GM12878 (cell line): ENCODE measurements around the gene ATP2C1. TPM values are rescaled to one million over a fixed set of nuclear protein-coding genes. Genes with fewer than 3 reads are reported as not detected.

Source experiments
- ATF2 ChIP-seq: IDR thresholded peaks from 2 replicates; pipeline ENCODE4 v1.6.1; 2012; ENCODE audit warnings: low read length, inconsistent platforms
- CBFB ChIP-seq: IDR thresholded peaks from 2 replicates; pipeline ENCODE4 v1.6.1; 2016; ENCODE audit warnings: antibody characterized with exemption, low read depth
- CREB1 ChIP-seq: IDR thresholded peaks from 2 replicates; pipeline ENCODE4 v1.6.1; 2012; ENCODE audit warnings: low read depth, mild to moderate bottlenecking, inconsistent platforms
- CTCF ChIP-seq, 3 experiments: IDR thresholded peaks in 2 of 3; conservative IDR thresholded peaks in 1 of 3; 2 replicates each; pipeline ENCODE4 v1.5.1; 2011; ENCODE audit warnings: low read depth in 3 of 3, low read length in 3 of 3, mild to moderate bottlenecking in 3 of 3, control low read depth in 2 of 3, moderate library complexity in 2 of 3, inconsistent platforms in 1 of 3, mixed read lengths in 1 of 3; ENCODE audit not compliant: control insufficient read depth in 2 of 3, insufficient read depth in 1 of 3; ENCODE audit errors: extremely low read depth in 1 of 3
- EP300 ChIP-seq, 2 experiments: fragments of 150-350 bp in 1 of 2; IDR thresholded peaks; 2 replicates each; pipeline ENCODE4 v1.6.1; 2011 to 2012; ENCODE audit warnings: low read depth in 2 of 2, low read length in 2 of 2, borderline replicate concordance in 1 of 2, improper control_type of control experiment in 1 of 2, inconsistent platforms in 1 of 2; ENCODE audit not compliant: control insufficient read depth in 1 of 2
- FOS ChIP-seq: IDR thresholded peaks from 3 replicates; pipeline ENCODE4 v1.6.1; 2011; ENCODE audit warnings: borderline replicate concordance; ENCODE audit not compliant: insufficient read length; ENCODE audit errors: extremely low read depth
- HDAC2 ChIP-seq: fragments of 200-600 bp; sonication (generic); IDR thresholded peaks from 2 replicates; pipeline ENCODE4 v1.6.1; 2017
- HDGF ChIP-seq: fragments of 450-650 bp; IDR thresholded peaks from 2 replicates; pipeline ENCODE4 v1.6.1; 2016; ENCODE audit warnings: antibody characterized with exemption
- IRF4 ChIP-seq: IDR thresholded peaks from 2 replicates; pipeline ENCODE4 v1.6.1; 2011; ENCODE audit warnings: low read depth, low read length
- MEF2B ChIP-seq: fragments of 450-650 bp; IDR thresholded peaks from 2 replicates; pipeline ENCODE4 v1.6.1; 2018; ENCODE audit warnings: mild to moderate bottlenecking, moderate library complexity; ENCODE audit not compliant: partially characterized antibody, poor library complexity, severe bottlenecking
- MTA3 ChIP-seq: IDR thresholded peaks from 2 replicates; pipeline ENCODE4 v1.6.1; 2012; ENCODE audit warnings: low read length, inconsistent platforms, borderline replicate concordance
- MYB ChIP-seq: fragments of 150-350 bp; IDR thresholded peaks from 2 replicates; pipeline ENCODE4 v1.6.1; 2014; ENCODE audit warnings: mild to moderate bottlenecking, low read depth, low read length, borderline replicate concordance
- PKNOX1 ChIP-seq: fragments of 450-650 bp; IDR thresholded peaks from 2 replicates; pipeline ENCODE4 v1.6.1; 2016; ENCODE audit warnings: mild to moderate bottlenecking
- PML ChIP-seq: IDR thresholded peaks from 2 replicates; pipeline ENCODE4 v1.6.1; 2012; ENCODE audit warnings: low read length, inconsistent platforms
- RCOR1 ChIP-seq: conservative IDR thresholded peaks from 2 replicates; pipeline ENCODE4 v1.6.1; 2012; ENCODE audit warnings: low read depth, low read length, improper control_type of control experiment
- SKIL ChIP-seq: fragments of 450-650 bp; IDR thresholded peaks from 2 replicates; pipeline ENCODE4 v1.6.1; 2017; ENCODE audit warnings: mild to moderate bottlenecking, low read depth, inconsistent platforms; ENCODE audit not compliant: poor library complexity, severe bottlenecking
- SPI1 ChIP-seq: IDR thresholded peaks from 2 replicates; pipeline ENCODE4 v1.6.1; 2011; ENCODE audit warnings: low read depth, mild to moderate bottlenecking, low read length, moderate library complexity, borderline replicate concordance; ENCODE audit not compliant: insufficient read depth
- SREBF2 ChIP-seq: IDR thresholded peaks from 2 replicates; pipeline ENCODE4 v1.6.1; 2012; ENCODE audit warnings: mild to moderate bottlenecking, low read length
- STAT1 ChIP-seq: fragments of 450-650 bp; conservative IDR thresholded peaks from 2 replicates; pipeline ENCODE4 v1.6.1; 2014; ENCODE audit warnings: antibody characterized with exemption, mild to moderate bottlenecking
- STAT3 ChIP-seq: IDR thresholded peaks from 2 replicates; pipeline ENCODE4 v1.6.1; 2011; ENCODE audit warnings: low read depth, low read length, improper control_type of control experiment
- SUZ12 ChIP-seq: fragments of 200-600 bp; sonication (generic); IDR thresholded peaks from one replicate; pipeline ENCODE4 v1.6.1; 2018; ENCODE audit warnings: antibody characterized with exemption, mild to moderate bottlenecking; ENCODE audit not compliant: unreplicated experiment
- TCF3 ChIP-seq: IDR thresholded peaks from 2 replicates; pipeline ENCODE4 v1.6.1; 2012; ENCODE audit warnings: low read depth, mild to moderate bottlenecking, low read length, borderline replicate concordance; ENCODE audit not compliant: insufficient read depth
- YBX1 ChIP-seq: fragments of 450-650 bp; IDR thresholded peaks from 2 replicates; pipeline ENCODE4 v1.6.1; 2016; ENCODE audit warnings: antibody characterized with exemption
- ZNF24 ChIP-seq: fragments of 450-650 bp; IDR thresholded peaks from 2 replicates; pipeline ENCODE4 v1.6.1; 2017; ENCODE audit warnings: antibody characterized with exemption, mild to moderate bottlenecking
- polyA plus RNA-seq, 11 experiments: library from polyadenylated mRNA; depleted of rRNA in 4 of 11; unstranded in 6 of 11; stranded (reverse) in 5 of 11; fragments of >200 nt; fragmentation: Nextera tagmentation in 4 of 11; fragmentation: Illumina TruSeq in 1 of 11; extraction: Ambion mirVana in 4 of 11; extraction: Trizol in 1 of 11; gene quantifications; 1 replicate in 1 of 11; 2 replicates in 10 of 11; pipeline versions ENCODE4 v1.2.1 to v1.2.3, GENCODE V29; 2011 to 2016; ENCODE audit warnings: inconsistent platforms in 2 of 11, missing spikeins in 2 of 11, low read depth in 1 of 11
- total RNA-seq, 4 experiments: library from RNA; depleted of rRNA in 3 of 4; stranded (reverse); fragments of >200 nt in 3 of 4; fragmentation: Illumina TruSeq in 1 of 4; extraction: Trizol in 1 of 4; gene quantifications; 2 replicates each; pipeline versions ENCODE4 v1.2.1 to v1.2.3, GENCODE V29; 2013 to 2021

Gene ATP2C1
- total and polyA plus RNA-seq, 10 of the 15 experiments (the other 5 are each of a cell fraction or from before 2014, with no cell fraction given), result 20.6 to 116 (median 55.1) TPM

GRCh38 chr3:130850044-130850797 is 43.7 kb upstream of the ATP2C1 start (continued):
- TF ChIP-seq TCF3 (no peak), EP300 (IDR thresholded peaks at IDR 0.05; ENCODE audit: borderline replicate concordance in 1 of 2, control insufficient read depth in 1 of 2, low read depth in 2 of 2, low read length in 2 of 2) (peak; percentile 96 to 99), PKNOX1 (peak; percentile 34; the same call in 1 of the 2 replicates), SUZ12 (no peak), PML (peak; percentile 84), SREBF2 (no peak), MEF2B (peak; percentile 95), HDGF (0 out of 2 replicates have a peak, but pooled peaks have one; percentile 17), SPI1 (peak; percentile 43; the same call in 1 of the 2 replicates), IRF4 (peak; percentile 27; the same call in 1 of the 2 replicates), STAT3 (peak; percentile 98), RCOR1 (peak; percentile 79; the same call in 1 of the 2 replicates), HDAC2 (no peak), FOS (no peak), MTA3 (peak; percentile 95), ZNF24 (0 out of 2 replicates have a peak, but pooled peaks have one; percentile 61), YBX1 (peak; percentile 90), CREB1 (peak; percentile 71), CTCF (IDR thresholded peaks at IDR 0.05 in 2 of 3, conservative IDR thresholded peaks at IDR 0.05 in 1 of 3; ENCODE audit: control insufficient read depth in 2 of 3, extremely low read depth in 1 of 3, insufficient read depth in 1 of 3, low read depth in 3 of 3, low read length in 3 of 3) (no peak), MYB (peak; percentile 96), ATF2 (peak; percentile 99), STAT1 (no peak), CBFB (peak; percentile 87), SKIL (peak; percentile 99)
